Neural cell (in vitro differentiated cells): ENCODE data around the gene IL1RAPL2. TPM values are rescaled to one million over a fixed set of nuclear protein-coding genes. Genes with fewer than 3 reads are reported as not detected.

Experiments used
- H2AFZ ChIP-seq: fragments of 200-600, 300-800 bp; sonication (generic), shearing (Covaris generic); 2 replicates; pipeline ENCODE4 v1.6.0; 2014; ENCODE audit warnings: low read depth, mild to moderate bottlenecking, antibody characterized with exemption, low read length, moderate library complexity
- H3F3A ChIP-seq: fragments of 200-600 bp; shearing (Covaris generic); 2 replicates; pipeline ENCODE4 v1.6.1; 2016; ENCODE audit warnings: mild to moderate bottlenecking, moderate library complexity, mixed read lengths, antibody characterized with exemption, low read length; ENCODE audit not compliant: insufficient read depth, poor library complexity, severe bottlenecking
- H3K27ac ChIP-seq: fragments of 200-600, 300-800 bp; sonication (generic), shearing (Covaris generic); 2 replicates; pipeline ENCODE4 v1.5.1; 2014; ENCODE audit warnings: mild to moderate bottlenecking, low read length, moderate library complexity
- H3K27me3 ChIP-seq: fragments of 300-800, 200-600 bp; sonication (generic), shearing (Covaris generic); 2 replicates; pipeline ENCODE4 v1.6.0; 2014; ENCODE audit warnings: mild to moderate bottlenecking, low read depth, low read length, moderate library complexity; ENCODE audit not compliant: insufficient read depth
- H3K36me3 ChIP-seq: fragments of 300-800, 200-600 bp; sonication (generic), shearing (Covaris generic); 2 replicates; pipeline ENCODE4 v1.5.1; 2014; ENCODE audit warnings: mild to moderate bottlenecking, antibody characterized with exemption, low read length, moderate library complexity; ENCODE audit not compliant: insufficient read depth
- H3K4me2 ChIP-seq: fragments of 300-800, 200-600 bp; sonication (generic), shearing (Covaris generic); 2 replicates; pipeline ENCODE4 v1.6.0; 2014; ENCODE audit warnings: mild to moderate bottlenecking, low read length
- H3K4me3 ChIP-seq: fragments of 300-800, 200-600 bp; sonication (generic), shearing (Covaris generic); 2 replicates; pipeline ENCODE4 v1.5.1; 2014; ENCODE audit warnings: mild to moderate bottlenecking, low read length, moderate library complexity
- H3K79me2 ChIP-seq: fragments of 200-600 bp; shearing (Covaris generic); replicated peaks from 2 replicates; pipeline ENCODE4 v1.6.0; 2014; ENCODE audit warnings: mild to moderate bottlenecking, low read length, moderate library complexity; ENCODE audit not compliant: insufficient read depth
- H3K9ac ChIP-seq: fragments of 300-800, 200-600 bp; sonication (generic), shearing (Covaris generic); 2 replicates; pipeline ENCODE4 v1.6.1; 2016; ENCODE audit warnings: mild to moderate bottlenecking, low read length, mixed read lengths
- H3K9me2 ChIP-seq: fragments of 200-600 bp; shearing (Covaris generic); 2 replicates; pipeline ENCODE4 v1.6.1; 2016; ENCODE audit warnings: mild to moderate bottlenecking, low read length, mixed read lengths; ENCODE audit not compliant: insufficient read depth
- H3K9me3 ChIP-seq: fragments of 200-600, 300-800 bp; sonication (generic), shearing (Covaris generic); 2 replicates; pipeline ENCODE4 v1.6.1; 2016; ENCODE audit warnings: mild to moderate bottlenecking, mixed run types, low read length, moderate library complexity, mixed read lengths
- H4K20me1 ChIP-seq: fragments of 200-600 bp; shearing (Covaris generic); 2 replicates; pipeline ENCODE4 v1.6.1; 2016; ENCODE audit warnings: mild to moderate bottlenecking, mixed run types; ENCODE audit not compliant: insufficient read depth
- CTCF ChIP-seq: fragments of 450-650 bp; IDR thresholded peaks from 2 replicates; pipeline ENCODE4 v1.5.1; 2014; ENCODE audit warnings: antibody characterized with exemption, mild to moderate bottlenecking, moderate library complexity; ENCODE audit not compliant: poor library complexity, severe bottlenecking
- EP300 ChIP-seq: fragments of 450-650 bp; conservative IDR thresholded peaks from 2 replicates; pipeline ENCODE4 v1.6.1; 2014; ENCODE audit warnings: antibody characterized with exemption, mild to moderate bottlenecking, moderate library complexity; ENCODE audit not compliant: poor library complexity, severe bottlenecking
- EZH2 ChIP-seq: fragments of 200-600, 300-800 bp; shearing (Covaris generic), sonication (generic); IDR thresholded peaks from 2 replicates; pipeline ENCODE4 v1.6.1; 2014; ENCODE audit warnings: antibody characterized with exemption, low read length, borderline replicate concordance, mild to moderate bottlenecking; ENCODE audit not compliant: insufficient read depth, poor library complexity, severe bottlenecking
- MXI1 ChIP-seq: fragments of 450-650 bp; conservative IDR thresholded peaks from 2 replicates; pipeline ENCODE4 v1.6.1; 2014; ENCODE audit warnings: antibody characterized with exemption, mild to moderate bottlenecking; ENCODE audit not compliant: poor library complexity, severe bottlenecking
- POLR2AphosphoS5 ChIP-seq: IDR thresholded peaks from 2 replicates; pipeline ENCODE4 v1.6.1; 2012
- RAD21 ChIP-seq: fragments of 450-650 bp; conservative IDR thresholded peaks from 2 replicates; pipeline ENCODE4 v1.6.1; 2014; ENCODE audit warnings: antibody characterized with exemption, mild to moderate bottlenecking, moderate library complexity
- REST ChIP-seq: IDR thresholded peaks from 2 replicates; pipeline ENCODE4 v1.6.1; 2012; ENCODE audit warnings: borderline replicate concordance
- SMC3 ChIP-seq: fragments of 450-650 bp; conservative IDR thresholded peaks from 2 replicates; pipeline ENCODE4 v1.6.1; 2014; ENCODE audit warnings: antibody characterized with exemption, mild to moderate bottlenecking, moderate library complexity; ENCODE audit not compliant: poor library complexity
- TAF1 ChIP-seq: IDR thresholded peaks from 2 replicates; pipeline ENCODE4 v1.6.1; 2012; ENCODE audit warnings: low read depth
- polyA plus RNA-seq: library from polyadenylated mRNA; depleted of rRNA; stranded (reverse); fragments of >200 nt; gene quantifications from 2 replicates; pipeline ENCODE4 v1.2.3, GENCODE V29; 2014

The IL1RAPL2 gene
- polyA plus RNA-seq, 1 donor from 2014 or later = not detected

GRCh38 chrX:105052926-105053325, 486.9 kb downstream of the IL1RAPL2 start:
- TF ChIP-seq CTCF (no peak), SMC3 (no peak), MXI1 (no peak), EP300 (no peak), EZH2 (no peak), POLR2AphosphoS5 (no peak), REST (no peak), TAF1 (no peak), RAD21 (no peak)
- Histone ChIP-seq H3K4me2 (no peak overlapping the region), H3K27ac (no peak overlapping the region), H3K9me3 (no peaks in the 10 kb centered on the region), H4K20me1 (no peaks in the 10 kb centered on the region), H2AFZ (no peak overlapping the region), H3K4me3 (no peak overlapping the region), H3F3A (no peaks in the 10 kb centered on the region), H3K79me2 (no peaks in the 10 kb centered on the region), H3K27me3 (no peaks in the 10 kb centered on the region), H3K36me3 (no peaks in the 10 kb centered on the region), H3K9me2 (no peaks in the 10 kb centered on the region), H3K9ac (no peak overlapping the region)

- Histone ChIP-seq H3K36me3 (no peaks in the 10 kb centered on the region), H3K27ac (no peak overlapping the region), H3F3A (no peaks in the 10 kb centered on the region), H2AFZ (no peak overlapping the region), H3K9me3 (no peaks in the 10 kb centered on the region), H3K27me3 (no peaks in the 10 kb centered on the region), H3K9me2 (no peaks in the 10 kb centered on the region), H3K9ac (no peak overlapping the region), H3K4me2 (no peak overlapping the region), H3K79me2 (no peaks in the 10 kb centered on the region), H4K20me1 (no peaks in the 10 kb centered on the region), H3K4me3 (no peak overlapping the region)
- TF ChIP-seq MXI1 (no peak), EZH2 (no peak), RAD21 (no peak), TAF1 (no peak), EP300 (no peak), REST (no peak), SMC3 (no peak), CTCF (no peak), POLR2AphosphoS5 (no peak)
These were observed 497.7 kb downstream of the IL1RAPL2 start for GRCh38 chrX:105063743-105064142.
